CD14-positive monocyte (primary cell): ENCODE results near the gene ZNF536. TPM values are rescaled to one million over a fixed set of nuclear protein-coding genes. Genes with fewer than 3 reads are reported as not detected.

Source experiments
- DNase-seq, 3 donors: peaks; one replicate each; pipeline ENCODE4 v3.0.0-alpha.2; 2011 to 2022
- H2AFZ ChIP-seq: 2 replicates; pipeline ENCODE4 v1.6.0; 2012; ENCODE audit warnings: mild to moderate bottlenecking, low read depth, low read length, inconsistent platforms; ENCODE audit not compliant: insufficient read depth, poor library complexity, severe bottlenecking
- H3K27ac ChIP-seq, 2 donors: 1 replicate in 1 of 2; 2 replicates in 1 of 2; pipeline ENCODE4 v1.5.1; 2012 to 2013; ENCODE audit warnings: low read length in 2 of 2, control low read depth in 1 of 2, inconsistent platforms in 1 of 2, low read depth in 1 of 2, mild to moderate bottlenecking in 1 of 2
- H3K27me3 ChIP-seq, 2 donors: one replicate each; pipeline versions ENCODE4 v1.6.0 to v1.6.1; 2011 to 2013; ENCODE audit warnings: low read length in 2 of 2; ENCODE audit not compliant: control insufficient read depth in 2 of 2, insufficient read depth in 2 of 2
- H3K36me3 ChIP-seq, 2 donors: replicated peaks in 1 of 2; 1 replicate in 1 of 2; 2 replicates in 1 of 2; pipeline versions ENCODE4 v1.5.1 to v1.6.1; 2012 to 2013; ENCODE audit warnings: low read length in 2 of 2, control low read depth in 1 of 2, inconsistent platforms in 1 of 2, mild to moderate bottlenecking in 1 of 2; ENCODE audit not compliant: insufficient read depth in 2 of 2, control insufficient read depth in 1 of 2
- H3K4me1 ChIP-seq, 2 donors: 1 replicate in 1 of 2; 2 replicates in 1 of 2; pipeline versions ENCODE4 v1.5.1 to v1.6.1; 2012 to 2013; ENCODE audit warnings: low read length in 2 of 2, control low read depth in 1 of 2, inconsistent platforms in 1 of 2, mild to moderate bottlenecking in 1 of 2, moderate library complexity in 1 of 2; ENCODE audit not compliant: insufficient read depth in 2 of 2, control insufficient read depth in 1 of 2
- H3K4me2 ChIP-seq: replicated peaks from 2 replicates; pipeline ENCODE3; 2012; ENCODE audit warnings: low read length, moderate library complexity, mild to moderate bottlenecking; ENCODE audit not compliant: poor library complexity, severe bottlenecking; ENCODE audit errors: extremely low read depth
- H3K4me3 ChIP-seq, 3 experiments: fragments of 200-600 bp in 1 of 3; sonication (generic) in 1 of 3; replicated peaks in 1 of 3; 1 replicate in 2 of 3; 2 replicates in 1 of 3; pipeline ENCODE4 v1.5.1; 2011 to 2013; ENCODE audit warnings: low read length in 3 of 3, mild to moderate bottlenecking in 3 of 3, control low read depth in 2 of 3, low read depth in 2 of 3, inconsistent platforms in 1 of 3, moderate library complexity in 1 of 3
- H3K79me2 ChIP-seq: 2 replicates; pipeline ENCODE4 v1.6.0; 2012; ENCODE audit warnings: mild to moderate bottlenecking, control low read depth, inconsistent platforms, low read length, moderate library complexity; ENCODE audit not compliant: insufficient read depth
- H3K9ac ChIP-seq: 2 replicates; pipeline ENCODE4 v1.6.0; 2017; ENCODE audit warnings: low read length, mild to moderate bottlenecking; ENCODE audit not compliant: insufficient read depth, poor library complexity, severe bottlenecking
- H3K9me3 ChIP-seq, 2 donors: replicated peaks in 1 of 2; 1 replicate in 1 of 2; 2 replicates in 1 of 2; pipeline versions ENCODE4 v1.5.1 to v1.6.1; 2012 to 2013; ENCODE audit warnings: low read length in 2 of 2, control low read depth in 1 of 2; ENCODE audit not compliant: control insufficient read depth in 1 of 2, insufficient read depth in 1 of 2
- H4K20me1 ChIP-seq: 2 replicates; pipeline ENCODE4 v1.6.0; 2012; ENCODE audit warnings: mild to moderate bottlenecking, low read length, control low read depth, moderate library complexity; ENCODE audit not compliant: insufficient read depth
- H3K27ac Mint-ChIP-seq, 7 donors: one replicate each; pipeline ENCODE4 v1.8.0; 2020; ENCODE audit warnings: mild to moderate bottlenecking in 7 of 7, mixed read lengths in 7 of 7, moderate library complexity in 6 of 7, inconsistent platforms in 2 of 7
- H3K27me3 Mint-ChIP-seq, 3 donors: one replicate each; pipeline ENCODE4 v1.8.0; 2021 to 2022; ENCODE audit warnings: low read depth in 3 of 3, mild to moderate bottlenecking in 3 of 3, mixed read lengths in 3 of 3, moderate library complexity in 3 of 3, inconsistent platforms in 1 of 3
- H3K36me3 Mint-ChIP-seq, 2 donors: one replicate each; pipeline ENCODE4 v1.8.0; 2020; ENCODE audit warnings: mixed read lengths in 2 of 2, inconsistent platforms in 1 of 2, mild to moderate bottlenecking in 1 of 2
- H3K4me1 Mint-ChIP-seq: one replicate; pipeline ENCODE4 v1.8.0; 2020; ENCODE audit warnings: mild to moderate bottlenecking, mixed read lengths
- H3K4me3 Mint-ChIP-seq, 2 donors: one replicate each; pipeline ENCODE4 v1.8.0; 2020; ENCODE audit warnings: mild to moderate bottlenecking in 2 of 2, mixed read lengths in 2 of 2, moderate library complexity in 1 of 2
- H3K9me3 Mint-ChIP-seq, 7 donors: one replicate each; pipeline ENCODE4 v1.8.0; 2020 to 2022; ENCODE audit warnings: mixed read lengths in 7 of 7, mild to moderate bottlenecking in 6 of 7, moderate library complexity in 6 of 7, inconsistent platforms in 2 of 7
- WGBS: methylation state at CpG from one replicate; pipeline ENCODE4 v1.1.5; 2013; ENCODE audit warnings: missing lambda C conversion rate; ENCODE audit not compliant: insufficient coverage; 5-methylcytosine and 5-hydroxymethylcytosine counted together
- intact Hi-C, 2 donors: fragments of 100-400 bp; cut with micrococcal nuclease; formaldehyde crosslinking; loops; one replicate each; pipeline versions ENCODE4 v1.15.0 to v1.15.1; 2023
- polyA plus RNA-seq, 3 donors: library from polyadenylated mRNA; depleted of rRNA in 1 of 3; unstranded in 2 of 3; stranded (reverse) in 1 of 3; fragments of 300-500 nt in 2 of 3; fragments of >200 nt in 1 of 3; fragmentation: Illumina TruSeq in 2 of 3; gene quantifications; 1 replicate in 2 of 3; 2 replicates in 1 of 3; pipeline ENCODE4 v1.2.3, GENCODE V29; 2012 to 2021
- TF ChIP-seq, protein P1 (sequence below): fragments of 200-600 bp; IDR thresholded peaks from one replicate; pipeline ENCODE4 v1.8.0; 2022; ENCODE audit warnings: antibody characterized with exemption, mild to moderate bottlenecking

ZNF536 gene
- polyA plus RNA-seq, 3 donors = not detected

DNA sequence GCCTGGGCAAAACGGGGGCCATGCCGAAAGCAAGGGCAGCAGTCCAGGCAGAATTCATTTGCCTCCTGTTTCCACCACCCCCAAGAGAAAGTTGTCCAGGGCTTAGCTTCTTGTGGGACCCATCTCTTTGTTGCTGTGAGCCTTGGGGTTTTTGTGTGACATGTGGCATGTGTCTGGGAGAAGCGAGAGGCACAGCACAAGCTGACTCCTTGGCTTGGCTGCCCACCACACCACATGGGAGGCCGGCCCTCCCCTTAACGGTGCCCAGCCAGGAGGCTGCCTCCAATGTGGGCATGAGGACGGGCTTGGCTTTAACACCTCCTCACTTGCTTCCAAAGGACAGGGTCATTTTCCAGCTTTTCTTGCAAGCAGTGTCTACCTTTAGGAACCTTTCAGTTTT, 81.6 kb downstream of the ZNF536 start:
- WGBS = 84% methylated on average over 5 of the region's 6 CpGs
- intact Hi-C loops = no loop called here

DNA sequence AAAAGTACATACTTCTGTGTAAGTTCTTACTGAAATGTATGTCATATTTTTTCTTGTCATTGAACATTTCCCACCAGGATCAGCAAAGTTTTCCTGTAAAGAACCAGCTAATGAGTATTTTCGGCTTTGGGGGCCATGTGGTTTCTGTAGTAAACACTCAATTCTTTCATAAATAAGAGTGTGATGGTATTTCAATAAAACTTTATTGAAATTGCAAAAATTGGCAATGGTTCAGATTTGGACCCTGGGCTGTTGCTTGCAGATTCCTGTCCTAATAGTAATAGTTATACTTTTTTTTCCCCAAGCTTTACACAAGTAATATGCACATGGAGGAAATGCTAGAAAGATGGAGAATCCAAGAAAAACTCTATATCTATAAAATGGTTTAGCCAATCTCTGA, 83.7 kb downstream of the ZNF536 start:
- intact Hi-C loops = no loop called here
- no peaks in the 10 kb centered on the region for H4K20me1 ChIP-seq
- no peak overlapping the region for H3K4me2 ChIP-seq
- H3K36me3 ChIP-seq = no peaks in the 10 kb centered on the region
- no peak for DNase-seq
- no CpG with 5 or more reads among the region's 1 CpG for WGBS
- no peaks in the 10 kb centered on the region for H3K36me3 Mint-ChIP-seq
- no peaks in the 10 kb centered on the region for H3K4me1 ChIP-seq
- no peak overlapping the region for H2AFZ ChIP-seq
- no peak overlapping the region for H3K27ac Mint-ChIP-seq
- H3K27ac ChIP-seq = no peak overlapping the region
- no peaks in the 10 kb centered on the region for H3K9me3 ChIP-seq
- peaks cover 1 to 6% (median 5%) of the 10 kb centered on the region in 3 donors for H3K27me3 Mint-ChIP-seq
- H3K79me2 ChIP-seq = no peaks in the 10 kb centered on the region
- H3K9ac ChIP-seq = no peak overlapping the region
- TF ChIP-seq, protein P1, sequence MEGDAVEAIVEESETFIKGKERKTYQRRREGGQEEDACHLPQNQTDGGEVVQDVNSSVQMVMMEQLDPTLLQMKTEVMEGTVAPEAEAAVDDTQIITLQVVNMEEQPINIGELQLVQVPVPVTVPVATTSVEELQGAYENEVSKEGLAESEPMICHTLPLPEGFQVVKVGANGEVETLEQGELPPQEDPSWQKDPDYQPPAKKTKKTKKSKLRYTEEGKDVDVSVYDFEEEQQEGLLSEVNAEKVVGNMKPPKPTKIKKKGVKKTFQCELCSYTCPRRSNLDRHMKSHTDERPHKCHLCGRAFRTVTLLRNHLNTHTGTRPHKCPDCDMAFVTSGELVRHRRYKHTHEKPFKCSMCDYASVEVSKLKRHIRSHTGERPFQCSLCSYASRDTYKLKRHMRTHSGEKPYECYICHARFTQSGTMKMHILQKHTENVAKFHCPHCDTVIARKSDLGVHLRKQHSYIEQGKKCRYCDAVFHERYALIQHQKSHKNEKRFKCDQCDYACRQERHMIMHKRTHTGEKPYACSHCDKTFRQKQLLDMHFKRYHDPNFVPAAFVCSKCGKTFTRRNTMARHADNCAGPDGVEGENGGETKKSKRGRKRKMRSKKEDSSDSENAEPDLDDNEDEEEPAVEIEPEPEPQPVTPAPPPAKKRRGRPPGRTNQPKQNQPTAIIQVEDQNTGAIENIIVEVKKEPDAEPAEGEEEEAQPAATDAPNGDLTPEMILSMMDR = no peak
- H3K9me3 Mint-ChIP-seq = peaks cover 0 to 8% (median 2%) of the 10 kb centered on the region in 7 donors
- no peaks in the 10 kb centered on the region for H3K4me1 Mint-ChIP-seq
- no peaks in the 10 kb centered on the region for H3K27me3 ChIP-seq
- H3K4me3 ChIP-seq = no peak overlapping the region
- H3K4me3 Mint-ChIP-seq = no peak overlapping the region

More for the DNA sequence above, 81.6 kb downstream of the ZNF536 start:
- peaks cover 0 to 3% (median 0%) of the 10 kb centered on the region in 7 donors for H3K9me3 Mint-ChIP-seq
- no peak overlapping the region for H3K4me3 Mint-ChIP-seq
- no peak overlapping the region for H3K4me2 ChIP-seq
- no peaks in the 10 kb centered on the region for H3K9me3 ChIP-seq
- no peak for DNase-seq
- H3K4me3 ChIP-seq = no peak overlapping the region
- peaks cover 2% of the 10 kb centered on the region for H3K4me1 Mint-ChIP-seq
- H4K20me1 ChIP-seq = no peaks in the 10 kb centered on the region
- no peak overlapping the region for H3K27ac Mint-ChIP-seq
- no peaks in the 10 kb centered on the region for H3K36me3 ChIP-seq
- H3K79me2 ChIP-seq = no peaks in the 10 kb centered on the region
- no peak overlapping the region for H3K9ac ChIP-seq
- H2AFZ ChIP-seq = no peak overlapping the region
- no peaks in the 10 kb centered on the region for H3K36me3 Mint-ChIP-seq
- TF ChIP-seq, protein P1 = no peak
- H3K27ac ChIP-seq = no peak overlapping the region
- H3K27me3 ChIP-seq = no peaks in the 10 kb centered on the region
- H3K27me3 Mint-ChIP-seq = peaks cover 10 to 13% (median 13%) of the 10 kb centered on the region in 3 donors
- H3K4me1 ChIP-seq = no peaks in the 10 kb centered on the region
